ENCODE results near the gene ENAM.

- no peak for TF ChIP-seq CTCF (IDR thresholded peaks at IDR 0.05 in 8 of 11, conservative IDR thresholded peaks at IDR 0.05 in 3 of 11)
- TF ChIP-seq POLR2AphosphoS5 (IDR thresholded peaks at IDR 0.05), result no peak
These were observed 52.4 kb downstream of the ENAM start for GRCh38 chr4:70680934-70681333.
